GM21526 (cell line): ENCODE measurements around the gene SEMA6D.

Source experiments
- ATAC-seq: cut with Tn5 transposase; IDR thresholded peaks from one replicate; pipeline ENCODE4 v1.9.1; 2021; ENCODE audit warnings: moderate library complexity; ENCODE audit not compliant: unreplicated experiment, low FRiP score

Gene SEMA6D, protein sequence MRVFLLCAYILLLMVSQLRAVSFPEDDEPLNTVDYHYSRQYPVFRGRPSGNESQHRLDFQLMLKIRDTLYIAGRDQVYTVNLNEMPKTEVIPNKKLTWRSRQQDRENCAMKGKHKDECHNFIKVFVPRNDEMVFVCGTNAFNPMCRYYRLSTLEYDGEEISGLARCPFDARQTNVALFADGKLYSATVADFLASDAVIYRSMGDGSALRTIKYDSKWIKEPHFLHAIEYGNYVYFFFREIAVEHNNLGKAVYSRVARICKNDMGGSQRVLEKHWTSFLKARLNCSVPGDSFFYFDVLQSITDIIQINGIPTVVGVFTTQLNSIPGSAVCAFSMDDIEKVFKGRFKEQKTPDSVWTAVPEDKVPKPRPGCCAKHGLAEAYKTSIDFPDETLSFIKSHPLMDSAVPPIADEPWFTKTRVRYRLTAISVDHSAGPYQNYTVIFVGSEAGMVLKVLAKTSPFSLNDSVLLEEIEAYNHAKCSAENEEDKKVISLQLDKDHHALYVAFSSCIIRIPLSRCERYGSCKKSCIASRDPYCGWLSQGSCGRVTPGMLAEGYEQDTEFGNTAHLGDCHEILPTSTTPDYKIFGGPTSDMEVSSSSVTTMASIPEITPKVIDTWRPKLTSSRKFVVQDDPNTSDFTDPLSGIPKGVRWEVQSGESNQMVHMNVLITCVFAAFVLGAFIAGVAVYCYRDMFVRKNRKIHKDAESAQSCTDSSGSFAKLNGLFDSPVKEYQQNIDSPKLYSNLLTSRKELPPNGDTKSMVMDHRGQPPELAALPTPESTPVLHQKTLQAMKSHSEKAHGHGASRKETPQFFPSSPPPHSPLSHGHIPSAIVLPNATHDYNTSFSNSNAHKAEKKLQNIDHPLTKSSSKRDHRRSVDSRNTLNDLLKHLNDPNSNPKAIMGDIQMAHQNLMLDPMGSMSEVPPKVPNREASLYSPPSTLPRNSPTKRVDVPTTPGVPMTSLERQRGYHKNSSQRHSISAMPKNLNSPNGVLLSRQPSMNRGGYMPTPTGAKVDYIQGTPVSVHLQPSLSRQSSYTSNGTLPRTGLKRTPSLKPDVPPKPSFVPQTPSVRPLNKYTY

DNA sequence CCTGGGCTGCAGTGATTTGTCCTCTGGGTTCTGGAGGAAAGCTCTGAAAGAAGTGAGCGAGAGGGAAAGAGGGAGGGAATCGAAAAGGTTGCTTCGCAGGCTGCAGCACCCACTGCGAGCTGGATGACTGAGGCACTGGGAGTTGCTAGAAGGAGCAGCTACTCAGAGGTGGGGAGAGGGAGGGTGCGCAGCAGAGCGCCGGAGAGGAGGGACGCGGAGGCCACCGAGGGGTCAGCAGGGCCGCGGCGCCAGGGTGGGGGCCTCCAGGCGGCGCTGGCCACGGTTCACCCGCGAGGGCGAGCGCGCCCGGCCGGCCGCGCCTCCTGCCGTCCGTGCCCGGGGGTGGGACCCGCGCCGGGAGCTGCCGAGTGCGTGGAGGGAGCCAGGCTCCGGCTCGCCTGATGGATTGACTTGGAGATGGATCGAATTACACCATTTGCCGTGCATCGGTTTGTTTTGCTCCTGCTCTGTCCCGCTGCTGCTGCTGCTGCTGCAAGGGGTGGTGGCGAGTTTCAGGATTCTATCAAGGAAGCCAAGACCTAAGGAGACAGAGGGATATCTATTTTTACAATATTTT lies at the start of gene SEMA6D:
TSS of gene SEMA6D (plus strand) at position 470 of the 577 bp plus-strand sequence. CDS start 42,294 bp downstream, outside the sequence.
- no peak for ATAC-seq

DNA sequence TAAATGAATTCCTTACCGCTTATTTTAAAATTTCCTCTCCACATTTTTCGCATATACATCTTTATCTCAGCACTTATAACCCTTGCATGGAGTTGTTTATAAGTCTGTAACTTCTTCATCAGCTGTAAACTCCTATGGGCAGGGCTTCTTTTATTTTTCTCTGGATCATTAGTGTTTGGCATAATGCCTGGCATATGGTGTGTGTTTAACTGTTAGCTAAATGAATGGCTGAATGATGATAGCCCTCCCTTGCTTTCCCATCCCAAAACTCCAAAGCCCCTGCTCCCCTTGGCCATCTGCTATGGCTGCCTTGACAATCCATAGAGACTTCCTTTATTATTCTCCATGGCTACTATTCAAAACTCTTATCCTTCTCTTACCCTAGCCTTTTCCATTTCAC lies 48.1 kb upstream of the SEMA6D start:
- ATAC-seq: no peak

DNA sequence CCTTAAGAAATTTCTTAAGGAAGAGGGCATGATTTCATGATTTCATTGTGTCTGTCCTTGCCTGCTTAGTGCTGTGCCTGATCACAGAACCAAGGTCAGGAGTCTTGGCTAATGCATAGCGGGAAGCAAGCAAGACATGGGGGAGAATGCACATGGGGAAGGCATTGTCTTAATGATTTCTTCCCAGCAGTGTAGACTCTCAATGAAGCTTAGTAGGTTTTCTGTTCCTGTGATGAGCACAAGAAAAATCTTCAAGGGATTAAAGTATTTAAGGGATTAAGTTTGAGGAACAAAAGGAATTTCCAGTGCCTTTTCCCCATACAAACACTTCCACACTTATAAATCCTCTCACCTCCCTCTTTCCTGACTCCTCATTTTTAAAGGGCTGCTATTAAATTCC lies 46.9 kb upstream of the SEMA6D start:
- no peak for ATAC-seq

DNA sequence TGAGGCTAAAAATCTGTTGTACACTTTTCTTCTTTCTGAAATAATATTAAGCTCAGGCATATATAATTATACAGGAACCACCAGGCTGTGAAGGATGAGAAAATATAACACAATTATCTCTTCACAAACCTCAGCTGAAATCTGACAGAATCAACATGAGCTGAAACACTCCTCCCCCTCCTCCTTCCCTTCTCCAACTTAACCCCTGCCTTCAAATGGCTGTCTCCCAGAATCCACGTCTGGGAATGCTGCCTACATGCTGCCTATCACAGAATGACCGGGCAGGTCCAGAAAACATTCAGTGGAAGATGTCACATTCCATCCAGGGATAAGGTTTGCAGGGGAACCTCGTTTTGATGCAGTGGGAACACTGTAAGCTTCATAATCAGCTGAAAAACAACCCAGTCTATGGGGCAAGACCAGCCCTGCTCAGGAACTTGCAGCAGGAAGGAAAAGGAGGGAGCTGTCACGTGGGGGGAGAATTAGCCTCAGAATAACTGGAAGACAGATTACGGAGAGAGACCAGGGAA lies 44.0 kb upstream of the SEMA6D start:
- no peak for ATAC-seq

DNA sequence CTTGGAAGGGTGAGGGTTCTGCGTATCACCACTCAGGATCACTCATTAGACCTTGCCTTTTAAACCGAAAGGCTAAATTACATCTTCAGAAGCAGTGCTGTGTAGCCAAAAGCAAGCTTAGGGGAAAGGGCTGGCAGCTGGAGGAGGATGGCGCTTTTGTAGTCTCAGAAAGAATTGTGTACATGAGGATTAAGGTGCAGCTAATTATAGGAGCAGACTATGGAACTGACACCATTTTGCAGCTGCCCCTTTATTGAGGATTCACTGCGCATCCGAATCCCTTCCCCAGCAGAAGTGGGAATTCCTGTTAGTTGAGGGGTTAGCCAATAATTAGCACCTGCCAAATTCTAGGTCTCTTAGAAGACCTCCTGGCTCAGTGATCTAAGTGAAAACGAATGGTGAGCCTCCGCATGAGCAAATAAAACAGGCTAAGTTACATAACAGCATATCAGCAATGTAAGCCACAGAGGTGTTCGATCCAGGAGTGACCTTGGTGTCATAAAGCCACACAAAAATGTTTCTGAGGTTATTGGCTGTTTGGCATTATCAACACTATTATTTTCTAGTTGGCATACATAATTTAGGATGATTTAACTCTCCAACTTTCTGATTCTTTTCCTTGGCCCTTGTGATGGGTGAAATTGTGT lies 42.6 kb upstream of the SEMA6D start:
- ATAC-seq: no peak

DNA sequence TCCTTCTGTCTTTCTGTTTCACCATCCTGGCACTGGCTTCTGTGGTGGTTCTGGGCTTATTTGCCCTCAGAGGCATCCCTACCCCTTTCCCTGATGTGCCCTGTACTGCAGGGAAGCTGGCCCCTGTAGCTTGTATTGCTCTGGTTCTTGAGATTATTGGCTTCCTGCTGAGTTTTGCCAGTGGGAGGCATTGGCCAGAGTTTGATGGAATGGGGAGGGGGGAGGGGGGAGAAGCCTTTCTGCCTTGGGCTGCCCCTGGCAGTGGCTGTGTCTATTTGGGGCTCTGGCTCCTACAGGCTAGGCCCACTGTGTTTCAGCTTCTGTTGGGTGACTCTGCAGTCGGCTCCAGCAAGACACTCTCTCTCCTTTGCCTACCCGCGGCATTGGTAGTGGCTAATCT lies 41.6 kb upstream of the SEMA6D start:
- ATAC-seq: no peak

DNA sequence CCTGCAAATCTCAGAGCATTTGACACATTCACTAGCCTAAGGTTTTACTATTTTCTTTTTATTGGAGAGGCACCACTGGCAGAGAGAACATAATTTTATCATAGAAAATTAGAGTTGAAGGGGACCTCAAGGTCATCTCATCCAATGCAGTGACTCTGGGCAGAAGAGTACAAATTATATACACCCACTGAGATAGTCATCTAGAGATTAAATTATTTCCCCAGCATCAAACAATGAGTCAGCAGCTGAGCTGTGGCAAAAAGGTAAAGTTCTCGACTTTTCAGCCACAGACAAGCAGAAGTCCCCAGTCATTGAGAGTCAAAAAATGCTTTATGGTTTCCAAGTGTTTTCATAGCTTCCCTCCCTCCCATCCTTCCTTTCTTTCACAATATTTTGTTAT lies 39.3 kb upstream of the SEMA6D start:
- no peak for ATAC-seq

DNA sequence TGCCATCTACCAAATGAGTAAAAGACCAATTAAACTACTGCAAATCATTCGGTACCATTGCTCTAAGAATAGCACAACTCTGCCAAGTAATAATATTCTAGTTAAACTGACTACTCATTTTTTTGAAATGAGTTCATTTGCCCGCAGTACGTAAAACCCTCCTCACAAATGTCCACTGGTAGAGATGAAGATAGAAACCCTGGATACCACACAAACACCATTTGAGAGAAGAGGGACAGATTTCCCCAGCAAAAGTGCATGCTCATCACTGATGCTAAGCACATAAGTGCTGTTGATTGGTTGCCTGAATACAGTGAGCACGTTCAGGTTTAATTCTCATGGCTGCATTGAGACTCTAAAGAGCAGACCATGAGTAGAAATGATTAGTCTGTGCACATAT lies 34.6 kb upstream of the SEMA6D start:
- no peak for ATAC-seq

DNA sequence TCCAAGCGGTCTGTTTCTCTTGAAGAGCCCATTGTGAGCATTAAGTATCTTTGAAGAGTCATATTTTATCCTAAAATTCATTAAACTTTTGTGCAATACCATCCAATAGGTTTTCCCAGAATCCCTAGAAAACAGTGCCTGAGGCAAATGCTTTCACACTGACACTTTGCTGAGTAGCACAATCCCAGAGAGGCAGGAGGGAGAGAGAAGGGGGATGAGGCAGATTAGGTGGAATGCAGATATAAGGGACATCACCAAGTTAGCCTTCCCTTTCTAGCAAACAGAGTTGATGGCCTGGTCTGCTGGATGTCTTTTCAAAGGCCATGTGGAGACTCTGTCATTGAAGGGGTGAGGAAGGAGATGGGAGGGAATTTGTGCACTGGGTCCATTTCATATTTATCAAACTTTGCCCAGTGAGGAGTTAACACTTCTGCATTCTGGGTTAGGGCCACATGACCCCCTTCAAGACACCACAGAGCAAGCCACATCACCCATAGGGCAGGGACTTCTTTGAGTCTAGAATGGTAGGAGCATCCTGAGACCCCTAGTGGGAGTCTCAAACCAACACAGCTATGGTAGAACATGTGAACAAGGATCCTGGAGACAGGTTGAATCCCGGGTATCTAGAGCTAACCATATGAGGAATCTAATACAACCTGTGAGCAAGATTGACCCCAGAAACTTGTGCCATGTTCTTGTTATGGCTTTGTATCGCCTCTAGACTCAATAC lies 32.0 kb upstream of the SEMA6D start:
- ATAC-seq: no peak

DNA sequence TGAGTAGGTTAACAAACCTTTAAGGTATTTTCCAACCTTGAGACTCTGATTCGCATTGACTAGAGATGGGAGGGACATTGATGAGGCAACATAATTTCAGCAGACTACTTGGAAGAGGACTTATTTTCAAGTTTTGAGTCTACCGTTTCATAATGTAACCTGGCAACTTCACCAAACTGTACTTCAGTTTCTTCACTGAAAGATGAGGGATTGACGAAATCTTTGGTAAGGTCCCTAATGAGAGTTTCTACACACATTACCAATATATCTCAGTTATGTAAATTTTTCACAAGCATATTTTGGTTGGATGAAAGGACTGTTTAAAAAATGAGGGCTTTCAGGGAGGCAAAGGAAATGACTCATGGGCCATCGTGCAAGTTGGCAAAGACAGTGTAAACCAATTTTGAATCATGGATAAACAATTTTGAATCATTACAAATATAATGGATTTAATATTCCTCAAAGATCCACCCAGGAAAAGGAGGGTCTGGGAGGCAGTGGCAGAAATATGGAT lies 28.7 kb upstream of the SEMA6D start:
- no peak for ATAC-seq

DNA sequence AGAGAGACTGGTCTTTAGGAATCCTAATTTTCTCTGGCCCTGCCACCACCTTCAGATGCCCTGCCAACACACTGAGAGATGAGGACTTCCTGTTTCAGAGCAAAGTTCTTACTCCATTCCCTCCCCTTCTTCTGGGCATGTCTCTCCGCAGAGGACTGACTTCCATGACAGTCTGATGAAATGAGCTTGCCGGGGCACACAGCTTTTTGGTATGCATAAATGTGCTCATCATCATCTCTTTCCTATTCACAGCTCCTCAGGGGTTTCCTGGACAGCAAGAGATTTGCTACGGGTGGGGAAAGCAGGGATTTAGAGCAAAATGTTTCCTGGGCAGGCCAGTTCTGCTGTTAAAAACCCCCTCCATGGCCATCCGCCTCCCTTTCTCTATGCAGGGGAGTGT lies 27.6 kb upstream of the SEMA6D start:
- no peak for ATAC-seq

DNA sequence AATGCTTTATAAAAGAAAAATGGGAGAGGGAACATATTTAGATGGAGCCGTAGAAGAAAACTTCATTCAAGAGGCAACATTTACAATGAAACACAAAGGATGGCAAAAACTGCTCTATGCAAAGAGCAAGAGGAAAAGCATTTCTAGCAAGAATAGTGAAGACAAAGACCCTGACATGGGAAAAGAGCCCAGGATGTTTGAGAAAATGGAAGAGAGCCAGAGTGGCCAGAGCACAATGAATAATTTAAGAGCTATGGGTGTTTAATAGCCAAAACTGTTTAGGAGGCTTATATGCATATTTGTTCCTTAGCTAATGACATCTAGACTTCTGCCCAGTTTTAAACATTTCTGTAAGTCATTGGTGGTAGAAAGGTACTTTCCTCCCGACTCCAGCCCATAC lies 25.4 kb upstream of the SEMA6D start:
- ATAC-seq: no peak

DNA sequence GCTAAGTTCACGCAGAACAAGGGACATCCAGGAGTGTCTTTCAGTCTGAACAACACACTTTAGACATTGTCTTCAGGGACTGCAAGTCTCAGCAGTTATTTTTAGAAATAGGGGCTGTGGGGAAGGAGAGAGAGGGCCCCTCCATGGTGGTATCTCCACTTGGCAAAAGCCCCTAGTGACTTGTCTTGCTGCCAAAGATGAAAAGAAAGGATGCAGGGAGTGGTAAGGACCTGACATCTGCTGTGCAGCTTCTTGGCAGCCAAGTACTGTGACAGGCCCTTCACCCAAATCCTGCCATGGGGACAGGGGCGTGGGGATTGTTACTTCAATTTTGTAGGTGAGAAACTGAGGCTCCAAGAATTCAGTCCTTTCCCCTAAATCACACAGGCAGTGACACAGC lies 21.0 kb upstream of the SEMA6D start:
- no peak for ATAC-seq

DNA sequence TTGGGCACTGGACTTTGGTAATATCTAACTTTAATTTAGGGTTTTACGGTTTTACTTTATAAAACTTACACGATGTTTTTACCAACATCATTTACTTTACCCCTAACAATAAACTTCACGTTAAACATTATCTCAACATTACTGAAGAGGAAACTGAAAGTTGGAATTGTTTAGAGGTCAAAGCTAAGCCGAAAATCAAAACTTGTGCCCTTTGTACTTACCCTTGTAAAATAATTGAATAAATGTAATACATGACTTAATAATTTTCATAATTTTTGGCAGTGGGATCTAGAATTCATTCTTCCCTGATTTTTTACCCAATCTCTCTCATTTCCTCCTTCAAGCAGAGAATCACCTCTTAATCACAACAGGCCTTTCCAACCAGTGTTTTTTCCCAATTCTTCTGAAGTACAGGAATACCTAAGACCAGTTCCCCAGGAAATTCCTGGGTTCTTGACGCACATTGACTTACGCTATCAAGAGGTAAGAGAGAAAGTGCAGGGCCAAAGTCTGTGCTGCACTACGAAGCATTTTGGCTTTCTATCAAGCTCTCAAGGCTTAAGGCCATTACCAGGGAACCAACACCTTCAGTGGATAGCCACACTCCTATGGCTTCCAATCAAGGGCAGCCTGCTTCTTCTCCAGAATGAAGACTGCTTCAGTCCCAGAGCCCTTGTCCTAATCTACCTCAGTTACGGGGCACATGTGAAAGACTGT lies 11.9 kb upstream of the SEMA6D start:
- ATAC-seq: no peak

DNA sequence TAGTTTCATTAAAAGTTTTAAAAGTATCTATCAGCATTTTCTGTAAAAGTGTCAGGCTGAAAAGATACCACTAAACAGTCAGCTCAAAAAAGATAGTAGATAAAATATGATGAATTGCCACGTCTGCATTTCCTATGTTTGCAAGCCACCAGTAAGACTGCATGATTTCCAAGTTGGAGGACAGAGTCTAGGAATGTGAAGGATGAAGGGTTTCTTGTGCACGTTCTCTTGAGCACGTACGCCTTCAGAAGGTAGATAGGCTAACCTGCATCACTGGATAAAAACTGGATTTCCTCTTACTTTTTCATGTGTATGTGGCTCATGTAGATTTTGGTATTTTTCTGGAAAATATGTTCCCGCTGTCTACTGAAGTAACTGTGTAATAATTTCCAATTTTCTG lies 9.9 kb upstream of the SEMA6D start:
- no peak for ATAC-seq

DNA sequence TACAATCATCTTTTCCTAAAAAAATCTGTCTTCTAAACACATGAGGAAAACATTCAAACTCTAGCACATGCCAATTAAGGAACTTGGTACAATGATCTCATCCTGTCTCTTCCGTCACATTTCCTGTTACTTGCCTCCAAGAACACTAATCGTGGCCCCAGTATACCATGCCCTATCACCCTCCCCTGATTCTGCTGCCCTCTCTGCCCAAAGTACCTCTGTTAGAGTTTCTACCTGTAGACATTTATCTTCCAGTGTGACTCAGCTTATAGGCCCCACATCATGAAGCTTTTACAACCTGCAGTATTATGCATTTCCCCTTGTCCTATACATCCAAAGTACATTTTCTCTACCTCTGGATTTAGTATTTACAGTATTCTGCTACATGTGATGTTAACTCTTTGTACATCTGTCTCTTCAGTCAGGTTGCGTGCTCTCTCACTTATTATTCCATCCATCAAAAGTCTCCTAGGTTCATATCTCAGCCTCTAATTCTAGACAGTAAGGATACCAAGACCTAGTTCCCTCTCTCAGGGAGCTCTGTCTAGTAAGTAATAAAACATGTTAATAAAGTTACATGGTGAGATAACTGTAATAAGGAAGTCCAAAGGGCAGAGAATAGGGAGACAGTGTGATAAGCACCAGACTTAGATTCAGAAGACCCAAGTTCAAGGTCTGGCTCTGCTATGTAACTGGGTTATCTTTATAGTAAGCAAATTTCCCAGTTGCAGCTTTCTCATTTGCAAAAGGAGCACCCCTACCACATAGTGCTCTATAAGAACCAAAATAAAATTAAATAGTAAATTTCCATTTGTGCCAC lies 8.9 kb upstream of the SEMA6D start:
- no peak for ATAC-seq

DNA sequence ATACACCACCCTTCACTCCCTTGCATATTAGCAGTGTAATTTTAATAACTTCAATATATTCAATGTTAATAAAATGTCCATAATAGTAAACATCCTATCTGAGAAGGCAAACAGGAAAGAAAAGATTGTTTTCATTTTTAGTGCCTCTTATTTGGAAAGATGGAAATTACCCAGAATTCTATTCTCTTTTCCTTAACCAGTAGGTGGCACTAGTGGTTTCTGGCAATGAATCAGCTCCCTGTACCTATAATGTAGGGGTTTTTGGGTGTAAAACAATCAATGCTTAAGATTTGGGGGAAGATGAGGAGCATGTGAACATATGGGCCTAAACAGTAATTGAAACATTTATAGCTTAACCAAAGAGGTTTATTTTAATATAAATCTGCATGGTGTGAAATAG lies 5.7 kb upstream of the SEMA6D start:
- ATAC-seq: no peak

DNA sequence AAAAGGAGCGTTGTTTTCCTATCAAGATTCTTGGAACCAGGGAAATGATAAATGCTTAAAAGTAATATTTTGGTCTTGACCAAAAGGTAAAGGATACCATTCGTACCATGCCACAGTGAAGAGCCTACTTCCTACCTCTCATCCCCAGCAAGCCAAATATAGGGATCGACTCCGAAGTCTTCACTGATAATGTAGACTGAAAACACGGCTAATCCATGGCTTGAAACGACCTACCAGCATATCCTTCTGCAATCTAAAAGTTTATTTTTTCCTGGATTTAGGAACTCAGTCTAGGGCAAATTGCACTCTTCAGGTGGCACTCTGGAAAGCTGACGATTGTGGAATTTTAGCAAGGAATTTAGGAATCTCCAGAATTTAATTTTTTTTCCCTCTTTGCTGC lies 1.9 kb upstream of the SEMA6D start:
- ATAC-seq: no peak
